Mesendoderm (in vitro differentiated cells): ENCODE results near the gene PMPCA.

Experiments
- DNase-seq: peaks from one replicate; pipeline ENCODE4 v3.0.0; 2013
- H2AK5ac ChIP-seq: 2 replicates; pipeline ENCODE4 v1.6.1; 2013; ENCODE audit warnings: low read length, inconsistent platforms
- H2BK120ac ChIP-seq: 2 replicates; pipeline ENCODE4 v1.6.1; 2013; ENCODE audit warnings: low read depth, mild to moderate bottlenecking, low read length, moderate library complexity, mixed read lengths
- H2BK15ac ChIP-seq: replicated peaks from 2 replicates; pipeline ENCODE4 v1.6.1; 2013; ENCODE audit warnings: low read depth, mild to moderate bottlenecking, moderate library complexity
- H2BK5ac ChIP-seq: 2 replicates; pipeline ENCODE4 v1.6.1; 2013; ENCODE audit warnings: low read length, inconsistent platforms
- H3K18ac ChIP-seq: 2 replicates; pipeline ENCODE4 v1.6.1; 2013; ENCODE audit warnings: mild to moderate bottlenecking, low read length, mixed read lengths
- H3K23ac ChIP-seq: one replicate; pipeline ENCODE4 v1.6.1; 2013; ENCODE audit warnings: low read length
- H3K27ac ChIP-seq: 2 replicates; pipeline ENCODE4 v1.5.1; 2013; ENCODE audit warnings: low read depth, mild to moderate bottlenecking, inconsistent platforms, low read length, moderate library complexity
- H3K27me3 ChIP-seq: 2 replicates; pipeline ENCODE4 v1.6.1; 2013; ENCODE audit warnings: low read length, control low read depth, mild to moderate bottlenecking, inconsistent platforms; ENCODE audit not compliant: insufficient read depth, poor library complexity
- H3K36me3 ChIP-seq: 2 replicates; pipeline ENCODE4 v1.6.1; 2013; ENCODE audit warnings: low read length, inconsistent platforms; ENCODE audit not compliant: control insufficient read depth, insufficient read depth
- H3K4ac ChIP-seq: one replicate; pipeline ENCODE4 v1.6.1; 2013; ENCODE audit warnings: low read depth, mild to moderate bottlenecking, low read length, moderate library complexity
- H3K4me1 ChIP-seq: 2 replicates; pipeline ENCODE4 v1.6.1; 2013; ENCODE audit warnings: low read depth, low read length, inconsistent platforms; ENCODE audit not compliant: control insufficient read depth
- H3K4me2 ChIP-seq: 2 replicates; pipeline ENCODE4 v1.6.1; 2013; ENCODE audit warnings: low read length
- H3K4me3 ChIP-seq: 2 replicates; pipeline ENCODE4 v1.5.1; 2013; ENCODE audit warnings: mild to moderate bottlenecking, low read length
- H3K56ac ChIP-seq: one replicate; pipeline ENCODE4 v1.6.1; 2013; ENCODE audit warnings: low read length
- H3K79me1 ChIP-seq: 2 replicates; pipeline ENCODE4 v1.6.1; 2013; ENCODE audit warnings: low read length, inconsistent platforms
- H3K79me2 ChIP-seq: 2 replicates; pipeline ENCODE4 v1.6.1; 2013; ENCODE audit warnings: mild to moderate bottlenecking, low read length; ENCODE audit not compliant: control insufficient read depth, insufficient read depth
- H3K9ac ChIP-seq: 2 replicates; pipeline ENCODE4 v1.6.1; 2013; ENCODE audit warnings: low read length, inconsistent platforms
- H4K5ac ChIP-seq: one replicate; pipeline ENCODE4 v1.6.1; 2013; ENCODE audit warnings: low read length
- H4K8ac ChIP-seq: one replicate; pipeline ENCODE4 v1.6.1; 2013; ENCODE audit warnings: low read depth, mild to moderate bottlenecking, control low read depth, low read length, moderate library complexity
- WGBS: extraction: QIAGEN DNeasy Blood & Tissue Kit; methylation state at CpG from one replicate; pipeline ENCODE4 v1.1.7; 2013; ENCODE audit warnings: low lambda C conversion rate, missing lambda C conversion rate; ENCODE audit not compliant: insufficient coverage; ENCODE audit errors: extremely low coverage; 5-methylcytosine and 5-hydroxymethylcytosine counted together

PMPCA gene

DNA sequence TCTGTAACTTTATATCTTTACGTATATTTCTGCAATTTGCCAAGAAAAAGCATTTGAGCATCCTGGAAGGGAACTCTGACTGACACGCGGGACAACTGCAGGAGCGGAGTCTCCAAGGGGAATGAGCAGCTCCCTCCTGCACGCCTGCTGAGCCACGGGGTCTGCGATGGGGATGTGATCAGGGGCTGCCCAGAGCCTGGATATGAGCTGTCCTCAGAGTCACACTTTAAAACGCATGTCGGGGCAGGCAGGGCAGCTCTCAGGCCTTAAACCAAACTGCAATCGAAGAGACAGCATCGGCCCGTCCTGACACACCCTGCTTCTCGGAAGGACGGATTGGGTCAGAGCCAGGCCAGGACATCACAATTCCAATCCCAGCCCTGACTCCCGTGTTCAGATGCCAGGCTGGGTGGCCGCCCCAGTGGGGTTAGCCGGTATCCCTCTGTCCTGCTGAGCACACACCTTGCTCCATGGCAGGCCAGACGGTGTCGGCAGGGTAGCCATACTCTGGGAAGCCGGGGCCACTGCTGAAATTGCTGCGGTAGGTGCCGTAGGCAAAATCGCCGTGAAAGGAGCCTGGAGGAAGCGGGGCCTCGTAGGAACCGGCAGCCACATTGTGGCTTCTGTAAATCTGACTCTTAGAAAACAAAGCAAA, 55.2 kb downstream of the PMPCA start:
- H3K27me3 ChIP-seq, result no peaks in the 10 kb centered on the region
- H3K27ac ChIP-seq, result no peak overlapping the region
- no peak for DNase-seq
- peaks cover 31% of the 10 kb centered on the region for H3K36me3 ChIP-seq
- H3K4ac ChIP-seq, result no peak overlapping the region
- no peak overlapping the region for H3K4me3 ChIP-seq
- no peak overlapping the region for H3K4me2 ChIP-seq
- H4K5ac ChIP-seq, result no peak overlapping the region
- no peak overlapping the region for H3K9ac ChIP-seq
- H3K79me1 ChIP-seq, result peaks cover 7% of the 10 kb centered on the region
- H3K56ac ChIP-seq, result no peak overlapping the region
- H2BK120ac ChIP-seq, result no peak overlapping the region
- H4K8ac ChIP-seq, result no peak overlapping the region
- H2BK15ac ChIP-seq, result no peak overlapping the region
- no peak overlapping the region for H2AK5ac ChIP-seq
- H3K18ac ChIP-seq, result no peak overlapping the region
- no peak overlapping the region for H2BK5ac ChIP-seq
- peaks cover 6% of the 10 kb centered on the region for H3K79me2 ChIP-seq
- H3K23ac ChIP-seq, result no peak overlapping the region
- H3K4me1 ChIP-seq, result no peaks in the 10 kb centered on the region
- WGBS, result no CpG with 5 or more reads among the region's 27 CpGs

DNA sequence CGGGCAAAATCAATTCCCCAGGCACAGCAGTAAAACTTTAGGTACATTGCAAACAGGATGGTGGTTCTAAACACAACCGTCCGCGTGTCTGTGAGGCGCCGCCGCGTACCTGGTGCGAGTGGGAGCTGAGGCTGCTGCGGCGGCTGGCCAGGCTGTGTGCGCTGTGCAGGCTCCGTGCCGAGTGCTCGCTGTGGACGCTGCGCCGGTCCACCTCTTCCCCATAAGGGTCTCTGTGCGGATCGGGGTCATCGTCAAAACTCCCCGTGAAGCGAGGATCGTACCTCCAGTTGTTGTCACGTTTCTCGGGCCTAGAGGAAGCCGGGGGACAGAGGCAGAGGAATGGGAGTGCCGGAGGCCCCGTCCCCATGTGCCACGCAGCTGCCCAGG, 55.7 kb downstream of the PMPCA start:
- H3K79me2 ChIP-seq, result peaks cover 6% of the 10 kb centered on the region
- no peak for DNase-seq
- no peak overlapping the region for H3K9ac ChIP-seq
- H3K79me1 ChIP-seq, result peaks cover 7% of the 10 kb centered on the region
- no peak overlapping the region for H4K5ac ChIP-seq
- no peak overlapping the region for H2BK120ac ChIP-seq
- H3K27me3 ChIP-seq, result no peaks in the 10 kb centered on the region
- WGBS, result no CpG with 5 or more reads among the region's 30 CpGs
- H3K27ac ChIP-seq, result no peak overlapping the region
- H3K4me3 ChIP-seq, result no peak overlapping the region
- no peak overlapping the region for H3K4me2 ChIP-seq
- no peak overlapping the region for H4K8ac ChIP-seq
- H2BK15ac ChIP-seq, result no peak overlapping the region
- peaks cover 31% of the 10 kb centered on the region for H3K36me3 ChIP-seq
- no peak overlapping the region for H3K4ac ChIP-seq
- H3K23ac ChIP-seq, result no peak overlapping the region
- no peak overlapping the region for H3K18ac ChIP-seq
- no peak overlapping the region for H3K56ac ChIP-seq
- H2BK5ac ChIP-seq, result no peak overlapping the region
- no peak overlapping the region for H2AK5ac ChIP-seq
- no peaks in the 10 kb centered on the region for H3K4me1 ChIP-seq

DNA sequence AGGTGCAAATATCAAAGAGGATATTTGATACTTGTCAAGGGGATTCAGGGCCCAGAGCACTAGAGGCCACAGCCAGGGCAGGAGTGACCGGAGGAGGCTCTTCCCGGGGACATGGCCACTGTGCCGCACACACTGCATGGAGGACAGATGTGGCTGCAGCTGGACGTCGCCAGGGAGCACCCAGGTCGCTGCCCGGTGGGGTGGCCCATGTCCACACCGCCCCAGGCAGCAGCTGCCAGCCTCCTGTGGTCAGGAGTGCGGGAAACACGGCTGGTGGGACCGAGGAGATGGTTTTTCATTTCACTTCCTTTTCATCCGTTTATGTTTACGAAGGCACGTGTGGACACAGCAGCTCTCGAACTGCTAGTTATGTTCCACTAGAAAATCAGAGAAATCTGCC, 57.3 kb downstream of the PMPCA start:
- no CpG with 5 or more reads among the region's 15 CpGs for WGBS
- H3K4me1 ChIP-seq, result no peaks in the 10 kb centered on the region
- H3K79me1 ChIP-seq, result peaks cover 11% of the 10 kb centered on the region
- no peak overlapping the region for H4K5ac ChIP-seq
- no peak overlapping the region for H3K27ac ChIP-seq
- no peak overlapping the region for H3K18ac ChIP-seq
- no peak overlapping the region for H3K9ac ChIP-seq
- H3K27me3 ChIP-seq, result no peaks in the 10 kb centered on the region
- no peak overlapping the region for H3K56ac ChIP-seq
- H2BK120ac ChIP-seq, result no peak overlapping the region
- no peak overlapping the region for H2BK5ac ChIP-seq
- H3K79me2 ChIP-seq, result peaks cover 12% of the 10 kb centered on the region
- H3K4me2 ChIP-seq, result no peak overlapping the region
- H3K23ac ChIP-seq, result no peak overlapping the region
- no peak overlapping the region for H4K8ac ChIP-seq
- H3K4ac ChIP-seq, result no peak overlapping the region
- no peak overlapping the region for H2BK15ac ChIP-seq
- H3K36me3 ChIP-seq, result peaks cover 28% of the 10 kb centered on the region
- no peak overlapping the region for H3K4me3 ChIP-seq
- no peak overlapping the region for H2AK5ac ChIP-seq
- no peak for DNase-seq

DNA sequence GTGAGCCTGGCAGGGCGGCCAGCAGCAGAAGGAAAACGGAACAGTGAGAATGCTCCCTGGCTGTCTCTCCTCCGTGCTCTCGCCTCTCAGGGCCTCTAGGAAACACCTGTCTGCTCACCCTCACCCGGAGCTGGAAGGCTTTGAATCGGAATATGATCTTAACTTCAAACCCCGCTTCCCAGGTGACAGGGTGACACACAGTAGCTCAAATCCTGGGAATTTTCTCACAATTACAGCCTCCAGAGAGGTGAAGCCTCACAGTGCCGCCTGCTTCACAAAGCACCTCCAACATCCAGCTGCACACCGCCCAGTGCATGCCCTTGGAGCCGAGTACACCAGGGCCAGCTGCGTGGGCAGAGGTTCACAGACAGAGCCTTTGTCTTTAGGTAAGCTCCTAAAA, 59.9 kb downstream of the PMPCA start:
- no peak overlapping the region for H2BK120ac ChIP-seq
- H3K27me3 ChIP-seq, result no peaks in the 10 kb centered on the region
- no peak overlapping the region for H2BK15ac ChIP-seq
- no peak overlapping the region for H3K9ac ChIP-seq
- no peak overlapping the region for H3K56ac ChIP-seq
- H3K4ac ChIP-seq, result no peak overlapping the region
- peaks cover 40% of the 10 kb centered on the region for H3K36me3 ChIP-seq
- peaks cover 24% of the 10 kb centered on the region for H3K79me1 ChIP-seq
- no peak overlapping the region for H3K18ac ChIP-seq
- no CpG with 5 or more reads among the region's 11 CpGs for whole genome bisulfite sequencing
- no peak overlapping the region for H3K4me2 ChIP-seq
- H2AK5ac ChIP-seq, result no peak overlapping the region
- no peak for DNase-seq
- H3K79me2 ChIP-seq, result peaks cover 27% of the 10 kb centered on the region
- H4K5ac ChIP-seq, result no peak overlapping the region
- no peak overlapping the region for H3K23ac ChIP-seq
- H2BK5ac ChIP-seq, result no peak overlapping the region
- no peak overlapping the region for H3K4me3 ChIP-seq
- no peaks in the 10 kb centered on the region for H3K4me1 ChIP-seq
- H4K8ac ChIP-seq, result no peak overlapping the region
- no peak overlapping the region for H3K27ac ChIP-seq

DNA sequence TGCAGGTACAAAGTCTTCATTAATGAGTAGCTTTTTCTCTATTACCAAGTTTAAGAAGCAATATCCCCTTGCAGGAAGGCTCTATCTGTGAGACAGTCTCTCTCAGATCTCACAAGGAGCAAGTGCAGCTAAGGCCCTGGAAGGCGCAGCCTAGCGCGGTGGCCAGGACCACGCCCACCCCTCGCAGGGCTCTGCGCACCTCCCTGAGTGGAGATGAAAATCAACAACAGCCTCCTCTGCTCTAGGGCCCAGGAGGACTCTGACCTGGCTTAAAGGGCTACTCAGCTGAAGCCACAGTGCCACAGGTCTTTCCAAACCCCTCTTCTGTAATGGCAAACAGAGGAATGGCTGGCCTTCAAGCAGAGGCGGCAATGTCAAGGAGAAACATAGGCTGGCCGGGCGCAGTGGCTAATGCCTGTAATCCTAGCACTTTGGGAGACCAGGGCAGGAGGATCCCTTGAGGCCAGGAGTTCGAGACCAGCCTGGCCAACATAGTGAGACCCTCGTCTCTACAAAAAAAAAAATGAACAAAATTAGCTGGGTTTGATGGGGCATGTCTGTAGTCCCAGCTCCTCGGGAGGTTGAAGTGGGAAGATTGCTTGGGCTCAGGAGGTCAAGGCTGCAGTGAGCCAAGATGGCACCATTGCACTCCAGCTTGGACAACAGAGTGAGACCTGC, 60.5 kb downstream of the PMPCA start:
- no peak overlapping the region for H3K4me2 ChIP-seq
- H4K5ac ChIP-seq, result no peak overlapping the region
- H3K18ac ChIP-seq, result no peak overlapping the region
- DNase-seq, result no peak
- H3K79me1 ChIP-seq, result peaks cover 24% of the 10 kb centered on the region
- H3K36me3 ChIP-seq, result peaks cover 41% of the 10 kb centered on the region
- H3K27me3 ChIP-seq, result no peaks in the 10 kb centered on the region
- peaks cover 30% of the 10 kb centered on the region for H3K79me2 ChIP-seq
- H2BK5ac ChIP-seq, result no peak overlapping the region
- H3K4me3 ChIP-seq, result no peak overlapping the region
- no peak overlapping the region for H3K9ac ChIP-seq
- H3K23ac ChIP-seq, result no peak overlapping the region
- no peak overlapping the region for H3K27ac ChIP-seq
- no CpG with 5 or more reads among the region's 12 CpGs for WGBS
- no peaks in the 10 kb centered on the region for H3K4me1 ChIP-seq
- H3K4ac ChIP-seq, result no peak overlapping the region
- no peak overlapping the region for H4K8ac ChIP-seq
- H3K56ac ChIP-seq, result no peak overlapping the region
- H2BK15ac ChIP-seq, result no peak overlapping the region
- no peak overlapping the region for H2BK120ac ChIP-seq
- H2AK5ac ChIP-seq, result no peak overlapping the region
